Measurements from ENCODE around the gene HSPA4. TPM values are rescaled to one million over a fixed set of nuclear protein-coding genes. Genes with fewer than 3 reads are reported as not detected.

The HSPA4 gene
- total RNA-seq, 1 donor from 2014 or later = 109 TPM

DNA sequence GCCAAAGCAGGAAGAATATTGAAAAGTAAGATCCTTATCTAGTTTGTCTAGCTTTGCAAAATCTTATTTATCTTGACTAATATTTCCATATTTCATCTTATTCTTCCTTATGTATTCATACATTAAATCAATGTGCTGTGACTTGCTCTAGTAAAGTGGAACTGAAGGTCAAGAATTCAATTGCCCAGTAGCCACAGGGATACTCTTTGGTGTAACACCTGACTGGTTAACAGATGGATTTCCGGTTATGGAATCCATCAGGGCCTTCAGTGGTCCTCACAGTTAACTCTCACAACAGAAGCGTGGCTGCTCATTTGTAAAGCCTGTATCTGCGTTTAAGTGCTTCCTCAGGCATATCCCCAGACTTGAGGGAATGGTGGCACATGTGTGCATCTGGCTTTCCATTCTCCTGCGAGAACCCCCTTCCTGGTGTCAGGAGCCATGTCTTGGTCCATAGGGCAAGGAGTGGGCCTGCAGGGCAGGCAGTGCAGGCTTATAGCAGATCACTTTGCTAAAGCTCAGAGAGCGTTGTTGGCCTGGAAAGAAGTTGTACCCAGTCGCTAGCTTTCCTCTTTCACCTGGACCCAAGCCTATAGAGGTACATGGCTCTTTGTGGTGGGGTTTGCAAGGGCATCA lies 99.2 kb downstream of the HSPA4 start:
- intact Hi-C loops (cut with micrococcal nuclease) = no loop called here

GRCh38 chr5:133154274-133155075 lies 102.7 kb downstream of the HSPA4 start:
- intact Hi-C loops (cut with micrococcal nuclease) = no loop called here

GRCh38 chr5:133155326-133155969 lies 103.6 kb downstream of the HSPA4 start:
- intact Hi-C loops (cut with micrococcal nuclease) = no loop called here

Other genes starting within 250 kb of the HSPA4 start
- gene SOWAHA, start 238.7 kb upstream of the HSPA4 start, total RNA-seq = 0.51 TPM in 2 replicates
- 3.9 and 4.2 TPM in 2 replicates for gene SHROOM1, start 221.4 kb upstream of the HSPA4 start, total RNA-seq
- 0.22 and 0.37 TPM in 2 replicates for gene GDF9, start 185.5 kb upstream of the HSPA4 start, total RNA-seq
- 324 and 333 TPM in 2 replicates for gene UQCRQ, start 185.4 kb upstream of the HSPA4 start, total RNA-seq
- 2.7 and 3.8 TPM in 2 replicates for gene LEAP2, start 178.3 kb upstream of the HSPA4 start, total RNA-seq
- 45.5 and 46.9 TPM in 2 replicates for gene AFF4, start 88.4 kb upstream of the HSPA4 start, total RNA-seq
- gene ZCCHC10, start 25.5 kb upstream of the HSPA4 start, total RNA-seq = 34.3 and 35.7 TPM in 2 replicates